ENCODE results near the gene CNOT6.
"Not testable (repeated sequence)": the region's sequence is repeated elsewhere in the genome, so short reads cannot be mapped to it uniquely, and the experiment has no call there.

Gene CNOT6

GRCh38 chr5:180471866-180472265 is 22.3 kb upstream of the CNOT6 start:
- no peak for DNase-seq

- no peak for DNase-seq
Measured at GRCh38 chr5:180472269-180472668, 21.9 kb upstream of the CNOT6 start.

GRCh38 chr5:180473386-180473785 is 20.8 kb upstream of the CNOT6 start:
- not testable (repeated sequence) for DNase-seq

- no peak for DNase-seq
Measured at GRCh38 chr5:180474569-180474968, 19.6 kb upstream of the CNOT6 start.

- not testable (repeated sequence) for DNase-seq
Measured at GRCh38 chr5:180475969-180476524, 18.1 kb upstream of the CNOT6 start.

- no peak for DNase-seq
Measured at GRCh38 chr5:180484813-180485212, 9.4 kb upstream of the CNOT6 start.

GRCh38 chr5:180486636-180487149 is 7.5 kb upstream of the CNOT6 start:
- no peak for DNase-seq

- DNase-seq: no peak
Measured at GRCh38 chr5:180487556-180487955, 6.6 kb upstream of the CNOT6 start.

GRCh38 chr5:180491496-180491895 is 2.7 kb upstream of the CNOT6 start:
- DNase-seq: peak in 1 of 5 experiments; percentile 18

GRCh38 chr5:180492226-180492903 is 1.8 kb upstream of the CNOT6 start:
- DNase-seq: no peak

- peak in 3 of 5 experiments; percentile 29 to 56 (median 37) for DNase-seq
Measured at GRCh38 chr5:180494510-180495181, 467 bp downstream of the CNOT6 start.

- DNase-seq: no peak
Measured at GRCh38 chr5:180495292-180495691, 1.1 kb downstream of the CNOT6 start.

GRCh38 chr5:180495991-180496741 is 2.0 kb downstream of the CNOT6 start:
- DNase-seq: no peak

- DNase-seq: not testable (repeated sequence)
Measured at GRCh38 chr5:180496806-180497205, 2.6 kb downstream of the CNOT6 start.

- DNase-seq: not testable (repeated sequence)
Measured at GRCh38 chr5:180497865-180498264, 3.7 kb downstream of the CNOT6 start.

- DNase-seq: no peak
Measured at GRCh38 chr5:180498378-180498777, 4.2 kb downstream of the CNOT6 start.

GRCh38 chr5:180499684-180500083 is 5.5 kb downstream of the CNOT6 start:
- DNase-seq: no peak

- DNase-seq: not testable (repeated sequence)
Measured at GRCh38 chr5:180500300-180500699, 6.1 kb downstream of the CNOT6 start.

GRCh38 chr5:180507661-180508060 is 13.5 kb downstream of the CNOT6 start:
- DNase-seq: no peak

- DNase-seq: no peak
Measured at GRCh38 chr5:180515294-180515693, 21.1 kb downstream of the CNOT6 start.

- DNase-seq: not testable (repeated sequence)
Measured at GRCh38 chr5:180515974-180516373, 21.8 kb downstream of the CNOT6 start.

- DNase-seq: no peak
Measured at GRCh38 chr5:180516440-180516839, 22.3 kb downstream of the CNOT6 start.

- no peak for DNase-seq
Measured at GRCh38 chr5:180519098-180519497, 24.9 kb downstream of the CNOT6 start.
